ENCODE measurements around the gene RAD54L. TPM values are rescaled to one million over a fixed set of nuclear protein-coding genes. Genes with fewer than 3 reads are reported as not detected.
A peak's percentile ranks its signal among the peaks of the same experiment; 100 is the strongest.

The RAD54L gene
- total and polyA plus RNA-seq, 2 donors (not counting 1 experiment from before 2014, with no cell fraction given), result 0.57 to 1.1 TPM

DNA sequence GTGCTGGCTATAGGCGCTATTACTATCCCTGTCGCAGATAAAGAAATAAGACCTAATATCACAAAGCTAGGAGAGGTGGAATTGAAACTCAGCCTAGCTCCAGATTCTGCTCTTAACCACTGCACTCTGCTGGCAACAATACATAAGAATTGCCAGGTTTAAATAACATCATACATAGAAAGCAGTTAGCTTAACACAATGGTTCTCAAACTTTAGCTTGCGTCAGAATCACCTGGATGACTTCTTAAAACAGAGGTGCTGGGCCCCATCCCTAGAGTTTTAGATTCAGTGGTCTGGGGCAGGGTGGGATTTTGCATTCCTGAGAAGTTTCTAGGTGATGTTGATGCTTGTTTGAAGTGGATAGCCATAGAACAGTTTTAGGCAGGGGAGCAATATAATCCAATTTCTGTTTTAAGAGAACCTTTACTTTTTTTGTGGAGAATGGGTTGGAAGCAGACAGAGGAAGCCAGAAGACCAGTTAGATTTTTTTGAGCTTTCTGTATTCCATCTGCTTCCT lies 48.3 kb upstream of the RAD54L start:
- intact Hi-C loops (cut with micrococcal nuclease), result loop anchor here (2.0 to 5.0 kb wide), 2 partner anchors 104 to 512 kb away; partner anchors contain the start of genes GPBP1L1, LRRC41, TMEM69 and UQCRH
- H3K4me2 ChIP-seq (replicated peaks; ENCODE audit: low read depth, low read length, poor library complexity, severe bottlenecking), result peak overlapping the region; percentile 84
- H3K9me3 ChIP-seq (ENCODE audit: control extremely low read depth in 1 of 3, control insufficient read depth in 2 of 3, insufficient read depth in 1 of 3, low read length in 2 of 3), result no peaks in the 10 kb centered on the region
- ATAC-seq (ENCODE audit: low read depth) (no peak), DNase-seq (no peak)
- POLR2A ChIA-PET, result no interaction called here
- CTCF ChIA-PET, result interaction anchor here (0.6 to 1.0 kb wide), 3 partner anchors 18 to 165 kb away, joined by 3 to 4 read pairs (median 4); no protein-coding TSS in a partner anchor
- H3K36me3 ChIP-seq (replicated peaks in 1 of 2; ENCODE audit: control extremely low read depth in 1 of 2, control insufficient read depth in 1 of 2, extremely low read depth in 1 of 2, insufficient read depth in 2 of 2, low read length in 1 of 2), result peaks cover 0 to 11% of the 10 kb centered on the region in 2 experiments
- H3K27me3 ChIP-seq (replicated peaks in 1 of 4; ENCODE audit: control extremely low read depth in 1 of 4, control insufficient read depth in 3 of 4, insufficient read depth in 4 of 4, low read length in 3 of 4), result peaks cover 0 to 15% (median 7%) of the 10 kb centered on the region in 4 experiments
- H3K4me1 Mint-ChIP-seq, result peaks cover 36% of the 10 kb centered on the region
- no peaks in the 10 kb centered on the region for H3K9me3 Mint-ChIP-seq (ENCODE audit: insufficient read depth)
- no CpG with 5 or more reads among the region's 3 CpGs for WGBS (ENCODE audit: insufficient coverage)
- TF ChIP-seq, protein P1, sequence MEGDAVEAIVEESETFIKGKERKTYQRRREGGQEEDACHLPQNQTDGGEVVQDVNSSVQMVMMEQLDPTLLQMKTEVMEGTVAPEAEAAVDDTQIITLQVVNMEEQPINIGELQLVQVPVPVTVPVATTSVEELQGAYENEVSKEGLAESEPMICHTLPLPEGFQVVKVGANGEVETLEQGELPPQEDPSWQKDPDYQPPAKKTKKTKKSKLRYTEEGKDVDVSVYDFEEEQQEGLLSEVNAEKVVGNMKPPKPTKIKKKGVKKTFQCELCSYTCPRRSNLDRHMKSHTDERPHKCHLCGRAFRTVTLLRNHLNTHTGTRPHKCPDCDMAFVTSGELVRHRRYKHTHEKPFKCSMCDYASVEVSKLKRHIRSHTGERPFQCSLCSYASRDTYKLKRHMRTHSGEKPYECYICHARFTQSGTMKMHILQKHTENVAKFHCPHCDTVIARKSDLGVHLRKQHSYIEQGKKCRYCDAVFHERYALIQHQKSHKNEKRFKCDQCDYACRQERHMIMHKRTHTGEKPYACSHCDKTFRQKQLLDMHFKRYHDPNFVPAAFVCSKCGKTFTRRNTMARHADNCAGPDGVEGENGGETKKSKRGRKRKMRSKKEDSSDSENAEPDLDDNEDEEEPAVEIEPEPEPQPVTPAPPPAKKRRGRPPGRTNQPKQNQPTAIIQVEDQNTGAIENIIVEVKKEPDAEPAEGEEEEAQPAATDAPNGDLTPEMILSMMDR (IDR thresholded peaks at IDR 0.05), result no peak
- no peak for TF ChIP-seq EZH2 (IDR thresholded peaks at IDR 0.05; ENCODE audit: borderline replicate concordance, insufficient read depth, low read depth, low read length, poor library complexity, severe bottlenecking)
- no peak overlapping the region for H3K4me3 ChIP-seq (ENCODE audit: control extremely low read depth in 1 of 5, extremely low read depth in 1 of 5, insufficient read depth in 1 of 5, low read depth in 2 of 5, low read length in 4 of 5)
- H3K4me3 Mint-ChIP-seq, result peak overlapping the region; percentile 75
- peaks cover 26 to 37% of the 10 kb centered on the region in 2 donors for H3K4me1 ChIP-seq (ENCODE audit: control insufficient read depth in 2 of 2, insufficient read depth in 2 of 2, low read length in 2 of 2)
- peaks cover 9% of the 10 kb centered on the region for H3K79me2 ChIP-seq (ENCODE audit: control insufficient read depth, insufficient read depth, low read length)
- H4K20me1 ChIP-seq (ENCODE audit: control insufficient read depth, insufficient read depth, low read length, poor library complexity, severe bottlenecking), result no peaks in the 10 kb centered on the region
- H3K9ac ChIP-seq (ENCODE audit: low read length), result no peak overlapping the region
- H3K27ac ChIP-seq (ENCODE audit: low read length in 2 of 2), result no peak overlapping the region
- H3K27me3 Mint-ChIP-seq, result peaks cover 6% of the 10 kb centered on the region
- no peak overlapping the region for H3K27ac Mint-ChIP-seq
- H2AFZ ChIP-seq (ENCODE audit: insufficient read depth, low read depth, low read length, poor library complexity, severe bottlenecking), result peak overlapping the region; percentile 97

DNA sequence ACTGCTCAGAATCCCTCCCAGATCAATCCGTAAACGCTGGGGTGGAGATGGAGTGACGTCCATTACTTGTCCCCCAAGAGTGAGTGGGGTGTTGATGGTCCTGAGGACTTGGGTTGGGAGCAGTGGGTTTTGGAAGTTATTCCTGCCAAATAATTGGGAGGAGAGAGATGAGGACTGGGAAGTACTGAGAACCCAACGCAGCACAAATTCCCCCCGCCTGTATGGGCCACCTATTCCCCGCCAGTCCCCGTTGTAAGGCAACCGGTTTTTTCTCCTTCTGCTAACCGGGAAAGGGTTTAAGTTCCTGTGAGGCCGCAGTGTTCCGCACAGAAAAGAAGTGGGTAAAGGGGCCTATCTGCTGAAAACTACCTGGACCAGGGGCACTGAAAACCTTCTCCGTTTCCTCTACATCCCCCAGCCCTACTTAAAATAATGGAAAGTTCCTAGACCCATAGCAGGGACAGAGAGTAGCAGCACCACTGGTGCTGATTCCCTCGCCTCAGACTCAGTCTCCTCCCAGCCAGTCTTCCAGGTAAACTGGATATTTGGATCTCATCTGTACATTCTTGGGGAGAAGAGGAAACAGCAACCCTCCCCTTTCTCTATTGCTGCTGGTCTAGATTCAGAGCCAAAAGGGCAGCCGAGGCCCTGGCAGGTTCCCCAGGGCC lies 43.7 kb upstream of the RAD54L start:
- no peaks in the 10 kb centered on the region for H3K9me3 ChIP-seq (ENCODE audit: control extremely low read depth in 1 of 3, control insufficient read depth in 2 of 3, insufficient read depth in 1 of 3, low read length in 2 of 3)
- peak overlapping the region; percentile 93 for H3K4me2 ChIP-seq (replicated peaks; ENCODE audit: low read depth, low read length, poor library complexity, severe bottlenecking)
- peak overlapping the region; percentile 84 for H2AFZ ChIP-seq (ENCODE audit: insufficient read depth, low read depth, low read length, poor library complexity, severe bottlenecking)
- peaks cover 6% of the 10 kb centered on the region for H3K27me3 Mint-ChIP-seq
- WGBS (ENCODE audit: insufficient coverage), result 43% methylated on average over 6 of the region's 14 CpGs
- no peaks in the 10 kb centered on the region for H3K36me3 ChIP-seq (replicated peaks in 1 of 2; ENCODE audit: control extremely low read depth in 1 of 2, control insufficient read depth in 1 of 2, extremely low read depth in 1 of 2, insufficient read depth in 2 of 2, low read length in 1 of 2)
- H3K27ac Mint-ChIP-seq, result no peak overlapping the region
- peaks cover 0 to 15% (median 7%) of the 10 kb centered on the region in 4 experiments for H3K27me3 ChIP-seq (replicated peaks in 1 of 4; ENCODE audit: control extremely low read depth in 1 of 4, control insufficient read depth in 3 of 4, insufficient read depth in 4 of 4, low read length in 3 of 4)
- H3K79me2 ChIP-seq (ENCODE audit: control insufficient read depth, insufficient read depth, low read length), result no peaks in the 10 kb centered on the region
- ChIA-PET CTCF (interaction anchor here (1.3 to 2.1 kb wide), 2 partner anchors 20 kb away, joined by 5 to 6 read pairs; no protein-coding TSS in a partner anchor), POLR2A (no interaction called here)
- no peaks in the 10 kb centered on the region for H3K9me3 Mint-ChIP-seq (ENCODE audit: insufficient read depth)
- peak overlapping the region; percentile 66 for H3K9ac ChIP-seq (ENCODE audit: low read length)
- peaks cover 24% of the 10 kb centered on the region for H3K4me1 Mint-ChIP-seq
- H3K4me3 ChIP-seq (ENCODE audit: control extremely low read depth in 1 of 5, extremely low read depth in 1 of 5, insufficient read depth in 1 of 5, low read depth in 2 of 5, low read length in 4 of 5), result peak overlapping the region in 4 of 5 experiments; percentile 45 to 69 (median 56)
- no peak for ATAC-seq (ENCODE audit: low read depth)
- no peak overlapping the region for H3K27ac ChIP-seq (ENCODE audit: low read length in 2 of 2)
- intact Hi-C loops (cut with micrococcal nuclease), result no loop called here
- TF ChIP-seq, protein P1 (IDR thresholded peaks at IDR 0.05), result no peak
- TF ChIP-seq EZH2 (IDR thresholded peaks at IDR 0.05; ENCODE audit: borderline replicate concordance, insufficient read depth, low read depth, low read length, poor library complexity, severe bottlenecking), result no peak
- H3K4me3 Mint-ChIP-seq, result peak overlapping the region; percentile 86
- H3K4me1 ChIP-seq (ENCODE audit: control insufficient read depth in 2 of 2, insufficient read depth in 2 of 2, low read length in 2 of 2), result peaks cover 14 to 20% of the 10 kb centered on the region in 2 donors
- DNase-seq, result no peak
- no peaks in the 10 kb centered on the region for H4K20me1 ChIP-seq (ENCODE audit: control insufficient read depth, insufficient read depth, low read length, poor library complexity, severe bottlenecking)

All from B cell (primary cell).